ENCODE results near the gene TM9SF4.

DNA sequence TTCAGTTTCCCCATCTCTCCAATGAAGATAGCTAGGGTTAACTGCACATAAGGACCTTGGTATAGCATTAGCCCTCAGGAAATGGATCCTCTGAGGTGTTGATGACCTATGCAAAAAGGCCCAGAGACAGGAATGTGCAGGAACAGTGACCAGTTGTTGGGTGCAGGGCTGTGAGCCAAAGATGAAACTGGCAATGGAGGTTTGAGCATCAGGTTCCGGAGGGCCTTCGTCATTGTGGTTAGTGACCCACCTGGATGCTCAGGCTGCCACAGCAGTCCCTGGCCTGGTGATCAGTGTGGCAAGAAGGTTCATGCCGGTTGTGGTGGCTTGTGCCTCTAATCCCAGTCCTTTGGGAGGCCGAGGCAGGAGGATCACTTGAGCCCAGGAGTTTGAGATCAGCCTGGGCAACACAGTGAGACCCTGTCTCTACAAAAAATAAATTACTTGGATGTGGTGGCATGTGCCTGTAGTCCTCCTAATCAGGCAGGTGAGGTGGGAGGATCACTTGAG, 43.7 kb downstream of the TM9SF4 start:
- TF ChIP-seq, protein P1, sequence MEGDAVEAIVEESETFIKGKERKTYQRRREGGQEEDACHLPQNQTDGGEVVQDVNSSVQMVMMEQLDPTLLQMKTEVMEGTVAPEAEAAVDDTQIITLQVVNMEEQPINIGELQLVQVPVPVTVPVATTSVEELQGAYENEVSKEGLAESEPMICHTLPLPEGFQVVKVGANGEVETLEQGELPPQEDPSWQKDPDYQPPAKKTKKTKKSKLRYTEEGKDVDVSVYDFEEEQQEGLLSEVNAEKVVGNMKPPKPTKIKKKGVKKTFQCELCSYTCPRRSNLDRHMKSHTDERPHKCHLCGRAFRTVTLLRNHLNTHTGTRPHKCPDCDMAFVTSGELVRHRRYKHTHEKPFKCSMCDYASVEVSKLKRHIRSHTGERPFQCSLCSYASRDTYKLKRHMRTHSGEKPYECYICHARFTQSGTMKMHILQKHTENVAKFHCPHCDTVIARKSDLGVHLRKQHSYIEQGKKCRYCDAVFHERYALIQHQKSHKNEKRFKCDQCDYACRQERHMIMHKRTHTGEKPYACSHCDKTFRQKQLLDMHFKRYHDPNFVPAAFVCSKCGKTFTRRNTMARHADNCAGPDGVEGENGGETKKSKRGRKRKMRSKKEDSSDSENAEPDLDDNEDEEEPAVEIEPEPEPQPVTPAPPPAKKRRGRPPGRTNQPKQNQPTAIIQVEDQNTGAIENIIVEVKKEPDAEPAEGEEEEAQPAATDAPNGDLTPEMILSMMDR (IDR thresholded peaks at IDR 0.05; ENCODE audit: low read depth, low read length): no peak
- no peak for TF ChIP-seq POLR2A (IDR thresholded peaks at IDR 0.05; ENCODE audit: extremely low read depth, insufficient read length)

Measured in NB4 (cell line).